ENCODE results near the gene OSBPL3. TPM values are rescaled to one million over a fixed set of nuclear protein-coding genes. Genes with fewer than 3 reads are reported as not detected.
"Not testable (repeated sequence)": the region's sequence is repeated elsewhere in the genome, so short reads cannot be mapped to it uniquely, and the experiment has no call there.

OSBPL3 gene
- total RNA-seq, 1 experiment from 2014 or later: 16.0 TPM

GRCh38 chr7:25014756-25015155 is 34.8 kb upstream of the OSBPL3 start (continued):
- TF ChIP-seq, protein P1, sequence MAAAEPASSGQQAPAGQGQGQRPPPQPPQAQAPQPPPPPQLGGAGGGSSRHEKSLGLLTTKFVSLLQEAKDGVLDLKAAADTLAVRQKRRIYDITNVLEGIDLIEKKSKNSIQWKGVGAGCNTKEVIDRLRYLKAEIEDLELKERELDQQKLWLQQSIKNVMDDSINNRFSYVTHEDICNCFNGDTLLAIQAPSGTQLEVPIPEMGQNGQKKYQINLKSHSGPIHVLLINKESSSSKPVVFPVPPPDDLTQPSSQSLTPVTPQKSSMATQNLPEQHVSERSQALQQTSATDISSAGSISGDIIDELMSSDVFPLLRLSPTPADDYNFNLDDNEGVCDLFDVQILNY (CRISPR knock-in tag; IDR thresholded peaks at IDR 0.05): no peak
- TF ChIP-seq AFF4 (CRISPR knock-in tag; IDR thresholded peaks at IDR 0.05; ENCODE audit: borderline replicate concordance): no peak
- no peak for TF ChIP-seq TCF7 (CRISPR knock-in tag; IDR thresholded peaks at IDR 0.05; ENCODE audit: low read depth)
- TF ChIP-seq SOX15 (CRISPR knock-in tag; IDR thresholded peaks at IDR 0.05): no peak
- TF ChIP-seq IRF1 (CRISPR knock-in tag; IDR thresholded peaks at IDR 0.05): no peak
- TF ChIP-seq KAT7 (CRISPR knock-in tag; IDR thresholded peaks at IDR 0.05; ENCODE audit: borderline replicate concordance): no peak
- no peak for TF ChIP-seq USF1 (CRISPR knock-in tag; IDR thresholded peaks at IDR 0.05)
- no peak for TF ChIP-seq CREB1 (CRISPR knock-in tag; IDR thresholded peaks at IDR 0.05)
- TF ChIP-seq, protein P2, sequence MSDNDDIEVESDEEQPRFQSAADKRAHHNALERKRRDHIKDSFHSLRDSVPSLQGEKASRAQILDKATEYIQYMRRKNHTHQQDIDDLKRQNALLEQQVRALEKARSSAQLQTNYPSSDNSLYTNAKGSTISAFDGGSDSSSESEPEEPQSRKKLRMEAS (CRISPR knock-in tag; IDR thresholded peaks at IDR 0.05): no peak
- no peak for TF ChIP-seq NR3C1 (CRISPR knock-in tag; conservative IDR thresholded peaks at IDR 0.05; ENCODE audit: low read depth)
- TF ChIP-seq SP1 (CRISPR knock-in tag; conservative IDR thresholded peaks at IDR 0.05): no peak
- no peak for TF ChIP-seq MYBL2 (CRISPR knock-in tag; IDR thresholded peaks at IDR 0.05)
- TF ChIP-seq, protein P3, sequence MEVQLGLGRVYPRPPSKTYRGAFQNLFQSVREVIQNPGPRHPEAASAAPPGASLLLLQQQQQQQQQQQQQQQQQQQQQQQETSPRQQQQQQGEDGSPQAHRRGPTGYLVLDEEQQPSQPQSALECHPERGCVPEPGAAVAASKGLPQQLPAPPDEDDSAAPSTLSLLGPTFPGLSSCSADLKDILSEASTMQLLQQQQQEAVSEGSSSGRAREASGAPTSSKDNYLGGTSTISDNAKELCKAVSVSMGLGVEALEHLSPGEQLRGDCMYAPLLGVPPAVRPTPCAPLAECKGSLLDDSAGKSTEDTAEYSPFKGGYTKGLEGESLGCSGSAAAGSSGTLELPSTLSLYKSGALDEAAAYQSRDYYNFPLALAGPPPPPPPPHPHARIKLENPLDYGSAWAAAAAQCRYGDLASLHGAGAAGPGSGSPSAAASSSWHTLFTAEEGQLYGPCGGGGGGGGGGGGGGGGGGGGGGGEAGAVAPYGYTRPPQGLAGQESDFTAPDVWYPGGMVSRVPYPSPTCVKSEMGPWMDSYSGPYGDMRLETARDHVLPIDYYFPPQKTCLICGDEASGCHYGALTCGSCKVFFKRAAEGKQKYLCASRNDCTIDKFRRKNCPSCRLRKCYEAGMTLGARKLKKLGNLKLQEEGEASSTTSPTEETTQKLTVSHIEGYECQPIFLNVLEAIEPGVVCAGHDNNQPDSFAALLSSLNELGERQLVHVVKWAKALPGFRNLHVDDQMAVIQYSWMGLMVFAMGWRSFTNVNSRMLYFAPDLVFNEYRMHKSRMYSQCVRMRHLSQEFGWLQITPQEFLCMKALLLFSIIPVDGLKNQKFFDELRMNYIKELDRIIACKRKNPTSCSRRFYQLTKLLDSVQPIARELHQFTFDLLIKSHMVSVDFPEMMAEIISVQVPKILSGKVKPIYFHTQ (CRISPR knock-in tag; IDR thresholded peaks at IDR 0.05): no peak
- TF ChIP-seq, protein P4, sequence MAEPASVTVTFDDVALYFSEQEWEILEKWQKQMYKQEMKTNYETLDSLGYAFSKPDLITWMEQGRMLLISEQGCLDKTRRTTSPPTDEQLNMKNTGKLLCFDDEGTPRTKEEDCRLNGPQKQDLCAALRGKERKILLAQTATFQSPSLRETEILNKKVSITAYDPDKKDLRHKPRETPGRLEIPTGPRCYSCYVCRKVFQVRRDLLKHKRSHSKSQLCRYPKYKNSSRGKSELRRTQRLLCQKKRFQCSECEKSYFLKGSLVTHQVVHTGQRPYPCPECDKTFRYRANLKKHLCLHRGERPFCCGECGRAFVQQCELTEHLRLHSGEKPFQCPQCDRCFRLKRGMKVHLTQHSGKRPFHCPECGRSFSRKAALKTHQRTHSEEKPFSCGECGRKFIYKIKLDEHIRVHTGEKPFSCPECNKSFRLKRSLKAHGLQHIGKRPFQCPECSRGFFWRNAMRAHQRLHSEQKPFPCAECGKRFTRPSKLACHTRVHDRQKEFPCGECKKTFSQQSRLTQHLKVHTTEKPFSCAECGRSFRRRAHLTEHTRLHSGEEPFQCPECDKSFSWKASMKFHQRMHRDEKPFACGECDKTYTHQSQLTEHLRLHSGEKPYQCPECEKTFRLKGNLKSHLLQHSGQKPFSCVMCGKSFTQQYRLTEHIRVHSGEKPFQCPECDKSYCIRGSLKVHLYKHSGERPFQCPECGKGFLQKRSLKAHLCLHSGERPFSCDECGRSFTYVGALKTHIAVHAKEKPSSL (CRISPR knock-in tag; conservative IDR thresholded peaks at IDR 0.05): no peak

GRCh38 chr7:25012710-25013109 is 32.7 kb upstream of the OSBPL3 start:
- H3K4me3 Mint-ChIP-seq; DNase-seq (ENCODE audit: low spot score); ATAC-seq; CTCF ChIA-PET; H3K27me3 Mint-ChIP-seq (ENCODE audit: low read depth); H3K27ac Mint-ChIP-seq; POLR2A ChIA-PET: not testable (repeated sequence)
- Mint-ChIP-seq H3K36me3 (peaks cover 13% of the 10 kb centered on the region), H3K9me3 (peaks cover 30% of the 10 kb centered on the region), H3K4me1 (peaks cover 13% of the 10 kb centered on the region)
